Subcutaneous abdominal adipose tissue (tissue), 5 donors: ENCODE results near the gene POLR2B.

Source experiments
- H3K27ac ChIP-seq: one replicate; pipeline ENCODE4 v1.7.0; 2013; ENCODE audit warnings: low read depth, mild to moderate bottlenecking, inconsistent platforms, low read length, moderate library complexity
- H3K27me3 ChIP-seq, 5 donors: one replicate each; pipeline ENCODE4 v1.7.0; 2013; ENCODE audit warnings: low read length in 5 of 5, inconsistent platforms in 1 of 5; ENCODE audit not compliant: control insufficient read depth in 5 of 5, insufficient read depth in 4 of 5
- H3K36me3 ChIP-seq, 5 donors: one replicate each; pipeline ENCODE4 v1.7.0; 2013; ENCODE audit warnings: low read length in 5 of 5; ENCODE audit not compliant: control insufficient read depth in 5 of 5, insufficient read depth in 5 of 5
- H3K4me1 ChIP-seq, 5 donors: one replicate each; pipeline ENCODE4 v1.7.0; 2013; ENCODE audit warnings: low read length in 5 of 5, mild to moderate bottlenecking in 3 of 5, moderate library complexity in 1 of 5; ENCODE audit not compliant: control insufficient read depth in 5 of 5, insufficient read depth in 5 of 5
- H3K4me3 ChIP-seq, 5 donors: one replicate each; pipeline ENCODE4 v1.7.0; 2013; ENCODE audit warnings: low read length in 5 of 5, low read depth in 1 of 5
- H3K9ac ChIP-seq, 5 donors: one replicate each; pipeline ENCODE4 v1.7.0; 2013; ENCODE audit warnings: low read length in 5 of 5, mild to moderate bottlenecking in 4 of 5, moderate library complexity in 3 of 5
- H3K9me3 ChIP-seq, 5 donors: one replicate each; pipeline ENCODE4 v1.7.0; 2013; ENCODE audit warnings: low read length in 5 of 5; ENCODE audit not compliant: control insufficient read depth in 5 of 5
- donor health status: healthy.
- donor health status: healthy.
- donor health status: healthy.
- donor health status: healthy.
- donor health status: healthy.

The POLR2B gene

DNA sequence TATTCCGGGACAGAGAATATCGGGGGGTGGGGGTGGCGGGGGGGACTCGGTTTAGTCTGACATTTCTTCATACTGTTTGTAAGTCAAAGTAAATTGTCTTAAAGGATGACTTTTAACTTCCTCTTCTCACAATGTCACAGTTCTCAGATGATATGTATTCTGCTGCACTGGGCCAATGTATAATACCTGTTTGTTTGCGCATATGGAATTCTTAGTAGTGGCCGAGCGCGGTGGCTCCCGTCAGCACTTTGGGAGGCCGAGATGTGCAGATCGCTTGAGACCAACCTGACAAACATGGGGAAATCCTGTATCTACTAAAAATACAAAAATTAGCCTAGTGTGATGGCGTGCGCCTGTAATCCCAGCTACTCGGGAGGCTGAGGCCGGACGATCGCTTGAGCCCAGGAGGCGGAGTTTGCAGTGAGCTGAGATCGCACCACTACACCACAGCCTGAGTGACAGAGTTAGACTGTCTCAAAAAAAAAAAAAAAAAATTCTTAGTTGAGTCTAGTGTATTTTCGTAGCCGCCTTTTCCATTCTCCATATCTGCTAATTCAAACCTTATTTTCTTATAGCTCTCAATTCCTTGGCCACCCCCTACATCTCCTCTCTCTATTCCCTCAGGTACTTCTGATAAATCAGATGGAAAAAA, 851 bp downstream of the POLR2B start:
- Histone ChIP-seq H3K9ac (peak overlapping the region in 4 of 5 donors; percentile 84 to 97 (median 96)), H3K4me1 (peaks cover 9 to 59% (median 50%) of the 10 kb centered on the region in 5 donors), H3K4me3 (peak overlapping the region; percentile 88 to 100 (median 90))

DNA sequence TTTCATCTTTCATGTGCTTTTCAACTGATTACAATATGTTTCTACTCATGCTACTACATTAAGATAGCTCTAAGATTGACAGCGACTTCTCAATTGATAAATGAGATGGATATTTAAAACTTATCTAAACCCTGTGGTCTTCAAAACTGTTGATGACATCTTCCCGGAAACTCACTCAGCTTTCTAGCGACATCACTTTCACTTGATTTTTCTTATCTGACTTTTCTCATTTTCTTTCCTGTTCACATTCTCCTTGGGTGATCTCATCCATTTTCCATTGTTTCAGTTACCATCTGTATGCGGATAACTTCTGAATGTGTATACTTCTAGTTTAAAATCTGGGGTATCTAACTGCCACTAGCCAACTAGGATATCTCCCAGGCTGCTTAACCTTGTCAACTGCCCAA, 3.1 kb downstream of the POLR2B start:
- Histone ChIP-seq H3K27me3 (no peaks in the 10 kb centered on the region), H3K4me3 (no peak overlapping the region), H3K36me3 (peaks cover 5 to 14% (median 10%) of the 10 kb centered on the region in 5 donors), H3K27ac (peak overlapping the region; percentile 11), H3K9ac (peak overlapping the region in 2 of 5 donors; percentile 12 to 30), H3K9me3 (no peaks in the 10 kb centered on the region), H3K4me1 (peaks cover 4 to 40% (median 30%) of the 10 kb centered on the region in 5 donors)

More for the DNA sequence above, 851 bp downstream of the POLR2B start:
- Histone ChIP-seq H3K9me3 (no peaks in the 10 kb centered on the region), H3K36me3 (peaks cover 0 to 4% (median 0%) of the 10 kb centered on the region in 5 donors), H3K27ac (peak overlapping the region; percentile 92), H3K27me3 (no peaks in the 10 kb centered on the region)

DNA sequence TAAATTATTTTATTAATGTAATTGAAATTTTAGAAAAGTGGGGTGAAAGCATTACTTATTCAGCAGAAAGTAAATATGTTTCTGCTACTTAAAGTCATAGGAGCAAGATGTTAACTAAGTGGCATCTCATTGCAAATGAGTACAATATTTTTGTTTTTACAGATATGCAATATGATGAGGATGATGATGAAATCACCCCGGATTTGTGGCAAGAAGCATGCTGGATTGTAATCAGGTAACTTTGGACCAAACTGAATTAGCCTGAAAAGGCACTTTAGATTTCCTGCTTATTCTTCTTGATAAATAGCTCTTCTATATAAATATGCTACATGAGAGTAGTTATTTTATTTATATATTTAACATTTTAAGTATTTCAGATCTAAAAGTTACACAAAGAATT, 7.5 kb downstream of the POLR2B start:
- H3K27me3 ChIP-seq: no peaks in the 10 kb centered on the region
- no peak overlapping the region for H3K4me3 ChIP-seq
- peaks cover 0 to 17% (median 11%) of the 10 kb centered on the region in 5 donors for H3K4me1 ChIP-seq
- no peak overlapping the region for H3K9ac ChIP-seq
- H3K9me3 ChIP-seq: no peaks in the 10 kb centered on the region
- H3K36me3 ChIP-seq: peaks cover 26 to 49% (median 33%) of the 10 kb centered on the region in 5 donors
- H3K27ac ChIP-seq: no peak overlapping the region

DNA sequence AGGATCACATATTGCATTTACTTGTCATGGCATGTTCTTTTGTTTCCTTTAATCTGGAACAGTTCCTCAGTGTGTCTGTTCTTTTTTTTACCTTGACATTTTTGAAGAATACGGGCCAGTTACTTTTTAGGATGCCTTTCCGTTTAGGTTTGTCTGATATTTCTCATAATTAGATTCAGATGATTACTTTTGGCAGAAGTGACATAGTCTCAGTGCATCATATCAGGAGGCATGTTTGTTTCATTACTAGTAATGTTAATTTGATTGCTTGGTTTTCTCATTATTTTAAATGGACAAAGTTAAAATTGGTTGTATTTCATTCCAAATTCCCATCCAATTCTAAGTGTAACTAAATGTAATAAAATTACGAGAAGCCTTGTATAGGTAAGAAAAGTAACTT, 8.3 kb downstream of the POLR2B start:
- no peak overlapping the region for H3K27ac ChIP-seq
- H3K36me3 ChIP-seq: peaks cover 33 to 57% (median 35%) of the 10 kb centered on the region in 5 donors
- H3K27me3 ChIP-seq: no peaks in the 10 kb centered on the region
- H3K4me3 ChIP-seq: no peak overlapping the region
- no peak overlapping the region for H3K9ac ChIP-seq
- H3K9me3 ChIP-seq: no peaks in the 10 kb centered on the region
- peaks cover 0 to 10% (median 5%) of the 10 kb centered on the region in 5 donors for H3K4me1 ChIP-seq

DNA sequence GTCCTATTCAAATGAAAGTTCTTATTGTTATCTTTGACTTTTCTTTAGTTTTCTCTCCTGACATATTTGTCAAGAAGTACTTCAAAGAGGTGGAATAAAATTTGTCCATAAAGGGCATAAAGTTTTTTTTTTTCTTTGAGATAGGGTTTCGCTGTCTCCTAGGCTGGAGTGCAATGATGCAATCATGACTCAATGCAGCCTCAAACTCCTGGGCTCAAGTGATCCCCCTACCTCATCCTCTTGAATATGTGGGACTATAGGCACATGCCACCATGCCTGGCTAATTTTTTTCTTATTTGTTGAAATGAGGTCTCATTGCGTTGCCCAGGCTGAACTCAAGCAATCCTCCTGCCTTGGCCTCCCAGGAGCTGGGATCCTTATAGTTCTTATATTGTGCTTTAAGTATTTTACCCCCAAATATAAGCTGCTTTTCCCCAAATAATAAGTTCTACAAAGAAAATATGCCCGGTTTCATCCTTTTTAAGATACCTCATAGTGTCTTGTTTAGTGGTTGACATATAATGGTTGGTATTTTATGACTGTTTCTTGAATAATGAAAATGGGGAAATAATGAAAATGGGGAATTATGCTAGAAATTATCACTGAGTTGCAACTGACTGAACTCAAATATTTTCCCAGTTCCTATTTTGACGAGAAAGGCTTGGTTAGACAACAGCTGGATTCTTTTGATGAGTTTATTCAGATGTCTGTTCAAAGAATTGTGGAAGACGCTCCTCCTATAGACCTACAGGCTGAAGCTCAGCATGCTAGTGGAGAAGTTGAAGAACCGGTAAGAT, 11.6 kb downstream of the POLR2B start:
- Histone ChIP-seq H3K27ac (no peak overlapping the region), H3K9me3 (no peaks in the 10 kb centered on the region), H3K27me3 (no peaks in the 10 kb centered on the region), H3K4me3 (no peak overlapping the region), H3K9ac (no peak overlapping the region), H3K4me1 (peaks cover 3 to 4% (median 3%) of the 10 kb centered on the region in 5 donors), H3K36me3 (peaks cover 29 to 74% (median 47%) of the 10 kb centered on the region in 5 donors)

DNA sequence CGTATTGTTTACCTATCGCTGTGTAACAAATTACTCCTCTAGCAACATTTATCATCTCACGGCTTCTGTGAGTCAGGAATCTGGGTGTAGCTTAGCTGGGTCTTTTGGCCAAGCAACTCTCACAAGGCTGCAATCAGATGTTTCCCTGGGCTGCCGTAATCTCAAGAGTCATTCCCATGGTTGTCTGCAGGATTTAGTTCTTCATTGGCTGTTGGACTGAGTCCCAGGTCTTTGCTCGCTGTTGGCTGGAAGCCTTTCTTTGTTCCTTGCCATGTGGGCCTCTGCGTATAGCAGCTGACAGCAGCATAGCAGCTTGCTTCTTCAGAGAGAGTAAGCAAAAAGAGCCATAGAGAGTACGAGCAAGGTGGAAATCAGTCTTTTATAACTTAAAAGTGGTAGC, 16.8 kb downstream of the POLR2B start:
- Histone ChIP-seq H3K9ac (no peak overlapping the region), H3K9me3 (no peaks in the 10 kb centered on the region), H3K27ac (peak overlapping the region; percentile 88), H3K4me1 (peaks cover 7 to 23% (median 14%) of the 10 kb centered on the region in 5 donors), H3K27me3 (no peaks in the 10 kb centered on the region), H3K36me3 (peaks cover 16 to 65% (median 40%) of the 10 kb centered on the region in 5 donors), H3K4me3 (peak overlapping the region in 2 of 5 donors; percentile 7 to 25)

DNA sequence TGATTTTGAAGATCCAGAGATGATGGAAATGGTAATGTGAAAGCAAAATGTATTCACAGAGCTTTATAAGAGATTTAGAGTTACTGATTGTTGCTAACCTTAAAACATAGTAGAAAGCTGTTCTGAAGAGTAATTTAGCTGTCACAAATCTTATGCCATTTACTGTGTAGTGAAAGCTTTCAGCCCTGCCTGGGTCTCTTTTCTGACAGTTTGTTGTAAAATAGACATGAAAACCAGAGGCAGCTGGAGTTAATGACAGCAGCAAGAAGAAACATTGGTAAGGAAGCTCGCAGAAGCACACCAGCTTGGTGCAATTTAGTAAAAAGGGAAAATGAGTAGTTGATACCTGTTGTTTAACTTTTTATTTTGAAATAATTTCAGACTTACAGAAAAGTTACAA, 21.1 kb downstream of the POLR2B start:
- H3K27ac ChIP-seq: no peak overlapping the region
- no peak overlapping the region for H3K9ac ChIP-seq
- peaks cover 15 to 62% (median 41%) of the 10 kb centered on the region in 5 donors for H3K36me3 ChIP-seq
- H3K27me3 ChIP-seq: no peaks in the 10 kb centered on the region
- peaks cover 7 to 23% (median 14%) of the 10 kb centered on the region in 5 donors for H3K4me1 ChIP-seq
- no peak overlapping the region for H3K4me3 ChIP-seq
- no peaks in the 10 kb centered on the region for H3K9me3 ChIP-seq

DNA sequence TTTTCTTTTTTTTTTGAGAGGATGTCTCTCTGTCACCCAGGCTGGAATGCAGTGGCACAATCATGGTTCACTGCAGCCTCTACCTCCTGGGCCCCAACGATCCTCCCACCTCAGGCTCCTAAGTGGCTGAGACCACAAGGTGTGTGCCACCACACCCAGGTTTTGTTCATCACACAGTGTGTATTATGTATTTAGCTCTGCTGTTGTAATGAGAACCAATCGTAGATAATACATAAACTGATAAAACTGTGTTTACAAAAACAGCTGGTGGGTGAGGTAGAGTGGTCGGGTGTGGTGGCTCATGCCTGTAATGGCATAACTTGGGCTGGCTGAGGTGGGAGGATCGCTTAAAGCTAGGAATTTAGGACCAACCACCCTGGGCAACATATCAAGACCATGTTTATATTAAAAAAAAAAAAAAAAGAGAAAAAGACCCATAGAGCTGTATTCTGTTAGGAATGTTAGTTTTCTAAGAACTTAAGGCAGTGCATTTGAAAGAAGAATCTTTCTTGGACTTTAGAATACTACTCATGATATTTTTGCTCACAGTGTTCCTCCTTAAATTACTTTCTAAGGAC, 34.9 kb downstream of the POLR2B start:
- Histone ChIP-seq H3K4me1 (peaks cover 0 to 2% (median 0%) of the 10 kb centered on the region in 5 donors), H3K27me3 (no peaks in the 10 kb centered on the region), H3K9me3 (no peaks in the 10 kb centered on the region), H3K27ac (no peak overlapping the region), H3K36me3 (peaks cover 47 to 73% (median 62%) of the 10 kb centered on the region in 5 donors), H3K9ac (no peak overlapping the region), H3K4me3 (no peak overlapping the region)

DNA sequence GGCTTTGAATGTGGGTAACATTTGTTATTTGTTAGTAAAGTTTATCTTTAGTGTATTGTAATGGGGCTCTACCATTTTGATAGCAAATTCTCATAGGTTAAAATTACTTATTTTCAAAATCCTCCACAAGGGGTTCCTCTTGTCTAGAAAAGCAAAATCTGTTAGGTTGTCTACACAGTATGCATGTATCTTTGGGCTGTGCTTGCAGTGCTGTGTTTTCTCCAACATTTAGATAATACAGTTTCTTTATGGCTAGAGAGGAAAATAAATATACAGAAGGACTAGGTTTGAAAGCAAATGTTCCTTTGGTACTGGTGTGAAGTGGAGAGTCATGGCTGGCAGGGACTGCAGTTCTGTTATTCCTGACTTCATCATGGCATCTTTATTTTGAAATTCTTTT, 40.3 kb downstream of the POLR2B start:
- no peaks in the 10 kb centered on the region for H3K9me3 ChIP-seq
- no peak overlapping the region for H3K4me3 ChIP-seq
- H3K27ac ChIP-seq: no peak overlapping the region
- H3K27me3 ChIP-seq: no peaks in the 10 kb centered on the region
- peaks cover 59 to 84% (median 67%) of the 10 kb centered on the region in 5 donors for H3K36me3 ChIP-seq
- H3K9ac ChIP-seq: no peak overlapping the region
- H3K4me1 ChIP-seq: peaks cover 0 to 8% (median 0%) of the 10 kb centered on the region in 5 donors
